ENCODE measurements around the gene EFHB. TPM values are rescaled to one million over a fixed set of nuclear protein-coding genes. Genes with fewer than 3 reads are reported as not detected.
"Not testable (repeated sequence)": the region's sequence is repeated elsewhere in the genome, so short reads cannot be mapped to it uniquely, and the experiment has no call there.

The EFHB gene
- total and polyA plus RNA-seq, 2 of the 13 experiments (the other 11 are each of a cell fraction or from before 2014, with no cell fraction given): 0.15 to 0.42 TPM

GRCh38 chr3:19901337-19901736 is 32.7 kb downstream of the EFHB start (continued):
- no peak for TF ChIP-seq ZNF224 (CRISPR knock-in tag; IDR thresholded peaks at IDR 0.05)
- no peak for TF ChIP-seq ATAD3A (CRISPR knock-in tag; IDR thresholded peaks at IDR 0.05)
- TF ChIP-seq ZBTB42 (CRISPR knock-in tag; IDR thresholded peaks at IDR 0.05): no peak
- TF ChIP-seq TAF15 (IDR thresholded peaks at IDR 0.05; ENCODE audit: low read depth, low read length, poor library complexity, severe bottlenecking): no peak
- no peak for TF ChIP-seq ZNF446 (CRISPR knock-in tag; IDR thresholded peaks at IDR 0.05)
- TF ChIP-seq ATF7-NPFF (CRISPR knock-in tag; IDR thresholded peaks at IDR 0.05; ENCODE audit: low read depth): no peak
- TF ChIP-seq MED13 (CRISPR knock-in tag; IDR thresholded peaks at IDR 0.05): no peak

- not testable (repeated sequence) for FAIRE-seq
Observed at GRCh38 chr3:19899833-19900232, 34.2 kb downstream of the EFHB start.

More at GRCh38 chr3:19899833-19900232, 34.2 kb downstream of the EFHB start:
- WGBS (ENCODE audit: low lambda C conversion rate): 12% methylated on average over 7 of the region's 7 CpGs
- in situ Hi-C loops (cut with HindIII; ENCODE audit: extremely low pct_ligation_motif_present, low pct_unique_long_range_greater_than_20kb); H3K36me3 ChIP-seq (replicated peaks in 1 of 2; ENCODE audit: control insufficient read depth in 1 of 2, insufficient read depth in 2 of 2, low read length in 2 of 2); H3K27ac ChIP-seq (ENCODE audit: extremely low read length, insufficient read depth, low read length); H4K20me1 ChIP-seq (ENCODE audit: insufficient read depth, low read length); H3K9me3 ChIP-seq (ENCODE audit: low read length); POLR2A ChIA-PET; H3K27me3 ChIP-seq (ENCODE audit: control insufficient read depth in 1 of 2, insufficient read depth in 2 of 2, low read length in 2 of 2); H3K9ac ChIP-seq (ENCODE audit: insufficient read depth, low read depth, low read length); DNase-seq (ENCODE audit: low spot score); H3K4me3 ChIP-seq (replicated peaks in 1 of 3; ENCODE audit: insufficient read depth in 1 of 3, low read depth in 2 of 3, low read length in 3 of 3); H2AFZ ChIP-seq (ENCODE audit: low read length); BruUV-seq (replicated peaks); ATAC-seq; H3K79me2 ChIP-seq (ENCODE audit: insufficient read depth, low read length); intact Hi-C loops (cut with micrococcal nuclease; ENCODE audit: unreplicated experiment); CTCF ChIA-PET (ENCODE audit: low intra/inter-chr PET ratio, low total read pairs); TF ChIP-seq ATF7, CREB1 (CRISPR knock-in tag; IDR thresholded peaks at IDR 0.05): not testable (repeated sequence)
- Histone ChIP-seq H3K4me2 (ENCODE audit: low read depth, low read length) (peak overlapping the region; percentile 33; the same call in 1 of the 2 replicates), H3K4me1 (ENCODE audit: insufficient read depth, low read length) (peaks cover 25% of the 10 kb centered on the region)
- peak; percentile 97 for TF ChIP-seq ATF7 (IDR thresholded peaks at IDR 0.05)
- TF ChIP-seq CREB1 (IDR thresholded peaks at IDR 0.05): peak; percentile 95

All from HepG2 (cell line).